HG03097 (cell line): ENCODE data around the gene C3orf62.
"Not testable (repeated sequence)": the region's sequence is repeated elsewhere in the genome, so short reads cannot be mapped to it uniquely, and the experiment has no call there.

Experiments
- ATAC-seq: cut with Tn5 transposase; IDR thresholded peaks from one replicate; pipeline ENCODE4 v1.9.1; 2021; ENCODE audit not compliant: unreplicated experiment, low FRiP score

C3orf62 gene

GRCh38 chr3:49269443-49270155, 7.4 kb downstream of the C3orf62 start:
- ATAC-seq: no peak

GRCh38 chr3:49266410-49267095, 10.5 kb downstream of the C3orf62 start:
- no peak for ATAC-seq

- no peak for ATAC-seq
These were observed 11.2 kb downstream of the C3orf62 start for GRCh38 chr3:49265661-49266386.

GRCh38 chr3:49263159-49263889, 13.7 kb downstream of the C3orf62 start:
- ATAC-seq: no peak

GRCh38 chr3:49260806-49261324, 16.2 kb downstream of the C3orf62 start:
- no peak for ATAC-seq

GRCh38 chr3:49257187-49257586, 19.8 kb downstream of the C3orf62 start:
- ATAC-seq: no peak

GRCh38 chr3:49255718-49256511, 21.1 kb downstream of the C3orf62 start:
- ATAC-seq: no peak

GRCh38 chr3:49255112-49255511, 21.9 kb downstream of the C3orf62 start:
- ATAC-seq: no peak

GRCh38 chr3:49253512-49253911, 23.5 kb downstream of the C3orf62 start:
- ATAC-seq: no peak

GRCh38 chr3:49248840-49249227, 28.2 kb downstream of the C3orf62 start:
- ATAC-seq: no peak

GRCh38 chr3:49244581-49245205, 32.3 kb downstream of the C3orf62 start:
- ATAC-seq: no peak

GRCh38 chr3:49240091-49240490, 36.9 kb downstream of the C3orf62 start:
- not testable (repeated sequence) for ATAC-seq

GRCh38 chr3:49238274-49239127, 38.5 kb downstream of the C3orf62 start:
- ATAC-seq: no peak

- no peak for ATAC-seq
These were observed 39.7 kb downstream of the C3orf62 start for GRCh38 chr3:49237344-49237743.

- ATAC-seq: no peak
These were observed 40.8 kb downstream of the C3orf62 start for GRCh38 chr3:49236226-49236625.

GRCh38 chr3:49228817-49229216, 48.2 kb downstream of the C3orf62 start:
- ATAC-seq: not testable (repeated sequence)

- ATAC-seq: no peak
These were observed 55.0 kb downstream of the C3orf62 start for GRCh38 chr3:49222002-49222401.

- not testable (repeated sequence) for ATAC-seq
These were observed 56.0 kb downstream of the C3orf62 start for GRCh38 chr3:49220985-49221563.
